Measurements from ENCODE around the gene MACROD1.

The MACROD1 gene

DNA sequence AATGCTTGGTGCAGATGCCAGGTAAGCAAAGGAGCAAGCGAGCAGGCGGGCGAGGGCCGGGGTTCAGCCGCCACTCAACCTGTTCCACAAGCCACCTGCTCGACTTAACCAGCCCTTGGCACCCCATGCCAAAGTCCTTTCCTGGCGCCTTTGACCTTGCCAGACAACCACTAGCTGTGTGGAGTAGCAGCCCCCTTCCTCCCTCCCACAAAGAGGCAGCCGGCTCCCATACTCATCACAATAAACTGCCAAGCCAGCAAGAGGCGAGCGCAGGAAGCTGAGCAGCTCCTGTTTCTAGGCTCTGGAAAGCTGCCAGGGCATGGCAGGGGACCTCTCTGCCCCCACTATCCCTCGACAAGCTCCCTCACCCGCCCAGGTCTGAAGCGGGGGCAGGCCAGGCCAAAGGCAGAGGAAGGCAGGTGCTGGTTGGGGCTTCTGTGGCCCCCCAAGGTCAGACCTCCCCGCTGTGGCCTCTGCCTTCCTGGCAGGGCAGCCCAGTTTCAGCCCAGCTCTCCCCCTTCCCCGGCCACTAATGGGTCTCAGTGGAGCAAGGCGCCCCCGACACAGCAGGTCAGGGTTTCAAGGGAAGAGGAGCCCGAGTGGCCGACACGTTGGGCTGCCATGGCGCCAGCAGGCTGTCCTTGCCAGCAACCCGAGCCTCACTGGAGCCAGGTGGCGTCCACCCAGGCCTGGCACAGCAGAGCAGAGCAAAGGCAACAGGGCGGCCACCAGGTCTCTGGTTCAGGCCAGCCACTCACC is 15.3 kb downstream of the MACROD1 start:
- DNase-seq (ENCODE audit: low read depth) = no peak

DNA sequence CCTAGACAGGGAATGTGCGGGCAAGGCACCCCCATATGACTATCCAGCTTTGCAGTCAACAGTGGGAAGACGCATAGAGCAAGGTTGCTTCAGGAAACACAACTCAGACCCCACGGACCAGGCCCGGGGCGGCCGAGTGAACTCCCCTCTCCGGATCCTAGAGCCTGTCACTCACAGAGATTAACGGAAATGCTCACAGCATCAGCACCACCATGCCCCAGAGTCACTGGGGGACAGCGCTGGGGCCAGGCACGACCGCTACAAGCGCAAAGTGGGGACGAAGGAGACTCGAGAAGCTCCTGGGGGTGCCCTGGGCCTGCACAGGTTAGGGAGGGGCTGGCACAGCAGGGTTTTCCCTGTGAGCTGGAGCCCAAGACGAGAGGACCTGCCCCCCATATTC is 15.9 kb downstream of the MACROD1 start:
- DNase-seq (ENCODE audit: low read depth) = no peak

DNA sequence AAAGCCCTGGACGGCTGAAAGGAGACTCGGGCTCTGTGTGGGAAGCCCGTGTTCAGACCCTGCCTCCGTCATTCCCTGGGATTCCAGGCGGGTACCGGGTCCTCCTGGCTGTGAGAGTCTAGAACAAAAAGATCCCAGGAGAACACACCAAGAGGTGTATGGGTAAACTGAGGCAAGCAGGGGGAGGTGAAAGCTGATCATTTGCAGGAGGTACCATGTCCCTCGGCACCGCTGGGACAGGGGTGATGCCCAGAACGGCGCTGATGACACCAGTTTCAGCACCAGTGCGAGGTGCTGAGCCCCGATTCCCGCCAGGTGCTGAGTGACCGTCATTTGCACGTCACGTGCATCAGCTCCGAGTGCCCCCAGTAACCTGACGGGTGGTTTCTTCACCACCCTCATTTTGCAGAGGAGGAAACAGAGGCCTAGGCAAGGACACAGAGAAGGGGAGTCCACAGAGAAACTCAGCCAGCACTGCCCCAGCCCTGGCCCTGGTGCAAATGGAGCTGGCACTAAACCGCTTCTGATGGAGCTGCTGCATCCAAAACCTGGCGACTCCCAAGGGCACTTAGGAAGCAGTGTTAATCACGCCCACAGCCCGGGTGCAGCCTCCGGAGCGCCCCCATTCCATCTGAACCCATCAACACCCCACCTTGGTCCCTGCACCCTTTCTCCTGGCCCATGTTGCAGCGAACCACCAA is 16.8 kb downstream of the MACROD1 start:
- no peak for DNase-seq (ENCODE audit: low read depth)

DNA sequence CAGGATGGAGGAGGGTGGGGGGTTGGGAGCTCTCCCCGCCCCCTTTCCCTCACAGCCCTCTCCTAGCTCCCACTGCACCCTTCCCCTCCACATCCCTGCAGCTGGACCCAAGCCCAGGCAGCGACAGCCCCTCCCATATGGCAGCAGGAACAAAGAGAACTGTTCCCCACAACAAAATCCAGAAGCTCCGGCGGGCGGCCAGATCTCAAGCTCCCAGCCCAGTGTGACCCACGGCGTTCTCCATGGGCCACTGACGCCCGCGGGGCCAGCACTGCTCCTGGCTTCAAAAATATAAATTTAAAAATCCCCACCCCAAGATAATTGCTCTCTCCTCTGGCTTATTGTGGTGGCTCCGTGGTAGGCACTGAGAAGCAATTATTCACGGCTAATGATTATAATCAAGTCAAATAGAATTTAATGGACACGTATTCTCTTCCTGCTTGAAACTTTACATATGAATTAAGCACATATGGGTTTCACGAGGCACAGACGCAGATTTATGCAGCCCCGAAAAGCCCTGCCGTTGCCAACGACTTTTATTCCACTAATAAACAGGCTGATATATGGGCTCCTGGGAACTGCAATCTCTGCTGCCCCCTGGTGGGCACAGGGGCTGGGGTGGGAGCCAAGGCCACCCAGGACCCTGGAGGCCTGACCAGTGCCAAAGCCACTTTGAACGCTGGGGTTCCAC is 17.5 kb downstream of the MACROD1 start:
- peak; percentile 49 for DNase-seq (ENCODE audit: low read depth)

DNA sequence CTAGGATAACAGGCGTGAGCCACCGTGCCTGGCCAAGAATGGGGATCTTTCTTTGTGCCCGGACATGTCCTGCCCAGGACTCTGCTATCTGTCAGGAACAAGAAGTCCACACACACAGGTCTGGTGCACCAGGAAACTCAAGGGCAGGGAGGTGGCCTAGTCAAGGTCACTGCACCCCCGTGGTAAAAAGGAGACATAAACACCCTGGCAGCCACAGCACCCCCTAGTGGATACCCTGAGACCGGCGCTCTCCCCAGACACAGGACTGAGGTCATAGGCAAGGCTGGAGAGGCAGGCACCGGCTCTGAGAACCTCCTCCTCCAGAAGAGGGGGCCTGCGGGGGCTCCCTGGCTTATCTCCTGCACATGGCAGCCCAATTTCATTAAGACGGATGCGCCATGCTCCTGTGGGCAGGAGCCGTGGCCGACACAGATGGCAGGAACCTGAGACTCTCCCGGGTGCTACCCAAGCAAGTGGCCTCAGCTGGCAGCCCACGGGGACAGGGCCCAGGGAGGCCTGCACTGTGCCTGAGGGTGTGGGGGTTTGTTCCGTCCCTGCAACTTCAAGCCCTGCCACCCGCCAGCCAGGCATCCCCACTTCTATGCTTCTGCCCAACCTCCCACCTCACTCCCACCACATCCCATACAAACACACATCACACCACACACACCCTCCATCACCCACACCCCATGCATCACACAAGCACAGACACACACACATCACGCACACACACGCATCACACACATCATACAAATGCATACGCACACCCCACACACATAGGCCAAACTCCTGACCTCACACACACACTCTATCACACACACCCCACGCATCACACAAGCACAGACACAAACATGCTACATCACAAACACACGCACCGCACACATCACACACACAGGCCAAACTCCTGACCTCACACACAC is 19.6 kb downstream of the MACROD1 start:
- DNase-seq (ENCODE audit: low read depth) = no peak

DNA sequence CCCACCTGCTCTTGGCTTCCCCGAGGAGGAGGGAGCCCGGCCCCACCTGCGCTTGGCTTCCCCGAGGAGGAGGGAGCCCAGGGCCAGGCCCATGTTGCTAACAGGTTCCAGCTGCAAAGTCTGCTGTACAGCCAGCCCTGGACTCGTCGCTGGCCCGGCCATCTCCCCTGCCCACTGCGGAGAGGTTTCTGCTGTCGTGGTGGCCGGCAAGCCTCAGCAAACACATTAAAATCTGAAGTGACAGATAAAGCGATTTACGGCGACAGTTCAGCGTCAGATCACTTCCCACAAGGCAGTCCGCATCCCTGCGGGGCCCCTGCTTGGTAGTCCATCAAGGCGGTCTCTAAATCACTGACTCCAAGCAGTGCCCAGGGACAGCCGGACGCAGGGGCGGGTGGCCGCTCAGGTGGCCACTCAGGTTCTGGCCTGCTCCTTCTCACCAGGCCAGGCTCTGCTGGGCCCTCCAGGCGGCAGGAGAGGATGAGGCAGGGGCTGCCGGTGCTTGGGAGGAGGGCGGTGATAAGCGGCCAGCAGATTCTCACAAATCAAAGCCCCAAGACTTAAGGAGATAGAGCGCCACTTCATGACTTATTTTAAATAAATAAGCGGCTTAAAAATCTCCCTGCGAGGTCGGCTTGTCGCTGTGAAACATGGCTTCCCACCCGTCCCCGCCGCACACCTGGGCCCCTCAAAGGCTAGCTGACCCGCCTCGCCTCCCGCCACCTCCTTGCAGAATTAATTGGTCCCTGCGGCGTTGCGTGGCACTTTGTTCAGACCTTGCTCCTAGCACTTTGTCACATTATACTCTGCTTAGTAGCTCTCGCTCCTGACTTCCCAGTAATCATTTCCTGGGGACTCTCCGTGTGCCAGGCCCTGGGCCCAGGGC is 21.1 kb downstream of the MACROD1 start:
- DNase-seq (ENCODE audit: low read depth) = no peak

DNA sequence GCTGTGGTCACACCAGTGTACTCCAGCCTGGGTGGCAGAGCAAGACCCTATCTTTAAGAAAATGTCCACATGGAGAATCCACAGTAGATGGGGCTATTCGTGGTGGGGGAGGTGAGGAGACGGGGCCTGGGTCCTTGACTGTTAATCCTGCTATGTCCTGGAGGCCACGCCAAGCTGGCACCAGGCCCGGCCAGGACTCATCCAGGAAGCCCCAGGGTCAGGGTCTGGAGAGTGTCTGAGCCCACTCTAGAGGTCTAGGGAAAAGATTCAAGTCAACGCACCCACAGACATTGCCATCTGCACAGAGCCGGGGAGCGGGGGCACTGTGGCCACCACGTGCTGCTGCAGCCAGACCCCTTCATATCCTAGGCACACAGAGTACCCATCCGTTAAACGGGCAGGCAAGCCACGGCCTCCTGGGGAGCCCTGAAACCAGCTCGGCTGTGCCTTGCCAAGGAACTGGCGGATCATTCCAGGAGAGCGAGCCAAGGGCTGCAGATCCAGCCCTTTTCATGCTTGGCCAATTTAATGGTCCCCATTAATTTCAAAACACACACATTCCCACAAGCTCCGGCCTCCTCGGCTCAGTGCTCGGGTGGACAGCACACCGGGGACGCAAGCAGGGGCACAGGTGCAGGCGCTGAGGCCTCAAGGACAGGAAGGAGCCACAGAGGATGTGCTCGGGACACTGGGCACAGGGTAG is 24.7 kb downstream of the MACROD1 start:
- DNase-seq (ENCODE audit: low read depth) = no peak

DNA sequence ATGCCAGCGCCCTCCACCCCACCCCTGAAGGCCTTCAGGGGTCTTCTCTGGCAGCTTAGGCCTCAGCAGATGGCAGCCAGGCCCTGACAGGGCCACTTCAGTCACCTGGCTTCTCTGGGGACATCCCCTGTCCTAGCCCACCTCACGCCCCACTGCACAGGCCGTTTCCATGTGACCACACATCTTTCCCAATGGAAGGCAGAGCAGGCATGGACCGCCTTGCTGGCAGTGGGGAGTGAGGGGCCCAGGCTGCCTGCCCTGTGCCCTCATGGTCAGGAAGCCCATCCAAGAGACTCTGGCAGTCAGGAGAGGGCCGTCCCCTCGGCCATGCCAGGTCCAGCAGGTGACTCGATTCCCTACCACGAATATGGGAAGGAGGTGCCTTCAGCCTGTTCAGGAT is 25.8 kb downstream of the MACROD1 start:
- no peak for DNase-seq (ENCODE audit: low read depth)

DNA sequence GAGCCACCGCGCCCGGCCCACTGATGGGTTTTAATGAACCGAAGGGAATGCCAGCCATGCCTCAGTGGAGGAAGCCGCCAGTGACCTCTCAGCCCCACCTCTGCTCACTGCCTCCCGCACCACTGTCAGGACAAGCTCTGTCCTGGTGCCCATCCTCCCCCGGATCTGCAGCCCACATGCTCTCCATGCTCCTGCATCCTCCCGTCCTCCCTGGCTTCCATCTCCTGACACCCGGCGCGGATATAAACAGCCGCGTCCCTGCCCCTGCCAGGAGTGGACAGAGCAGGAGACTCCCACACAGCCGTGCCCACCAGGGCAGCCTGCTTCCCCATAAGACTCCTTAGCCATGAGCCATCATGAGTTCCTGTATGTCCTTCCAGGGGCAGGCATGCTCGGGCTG is 26.9 kb downstream of the MACROD1 start:
- DNase-seq (ENCODE audit: low read depth) = no peak

DNA sequence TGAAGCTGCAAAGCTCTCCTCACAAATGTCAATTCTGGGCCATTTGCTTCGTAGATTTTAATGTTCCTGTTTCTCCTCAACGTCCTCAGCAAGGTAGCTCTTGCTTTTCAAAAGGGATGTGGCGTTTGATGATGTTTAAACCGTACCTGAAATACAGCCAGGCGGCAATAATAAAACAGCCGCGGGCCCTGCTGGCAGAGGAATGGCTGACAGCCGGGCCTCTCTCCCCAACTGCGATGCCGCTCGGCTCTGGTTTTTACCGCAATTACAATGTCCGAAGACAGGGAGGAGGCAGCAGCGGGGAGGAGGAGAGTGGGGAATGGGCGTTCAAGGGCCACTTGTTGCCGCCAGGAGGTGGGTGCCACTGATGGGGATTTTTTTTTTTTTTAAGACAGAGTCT is 27.5 kb downstream of the MACROD1 start:
- no peak for DNase-seq (ENCODE audit: low read depth)

DNA sequence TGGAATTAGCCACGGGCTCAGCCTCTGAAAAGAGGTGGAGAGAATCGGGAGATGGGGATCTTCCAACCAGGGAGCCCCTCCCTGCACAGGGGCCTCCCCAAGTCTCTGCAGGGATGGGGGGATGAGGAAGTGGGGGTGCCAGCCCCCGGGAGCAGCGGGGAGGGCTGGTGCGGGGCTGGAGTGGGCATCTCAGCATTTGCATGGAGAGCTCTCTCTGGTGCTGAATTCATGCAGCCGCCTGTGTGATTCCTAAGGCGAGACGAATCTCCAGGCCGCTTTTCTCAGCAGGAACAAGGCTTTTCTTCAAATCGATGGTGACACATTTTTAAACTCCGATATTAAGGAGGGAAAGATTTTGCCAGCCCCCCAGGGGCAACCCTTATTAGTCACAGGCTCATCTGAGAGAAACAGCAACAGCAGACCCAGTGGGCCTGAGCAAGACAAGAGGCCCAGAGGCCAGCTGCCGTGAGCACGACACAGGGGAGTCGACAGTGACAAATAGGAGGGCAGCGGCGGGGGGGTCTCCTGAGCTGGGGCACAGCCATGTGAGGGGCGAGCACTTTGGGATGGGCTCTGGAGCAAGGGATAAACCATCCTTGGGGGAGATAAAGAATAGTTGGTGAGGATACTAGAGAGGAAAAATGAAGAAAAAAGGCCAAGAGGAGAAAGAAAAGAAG is 29.0 kb downstream of the MACROD1 start:
- no peak for DNase-seq (ENCODE audit: low read depth)

DNA sequence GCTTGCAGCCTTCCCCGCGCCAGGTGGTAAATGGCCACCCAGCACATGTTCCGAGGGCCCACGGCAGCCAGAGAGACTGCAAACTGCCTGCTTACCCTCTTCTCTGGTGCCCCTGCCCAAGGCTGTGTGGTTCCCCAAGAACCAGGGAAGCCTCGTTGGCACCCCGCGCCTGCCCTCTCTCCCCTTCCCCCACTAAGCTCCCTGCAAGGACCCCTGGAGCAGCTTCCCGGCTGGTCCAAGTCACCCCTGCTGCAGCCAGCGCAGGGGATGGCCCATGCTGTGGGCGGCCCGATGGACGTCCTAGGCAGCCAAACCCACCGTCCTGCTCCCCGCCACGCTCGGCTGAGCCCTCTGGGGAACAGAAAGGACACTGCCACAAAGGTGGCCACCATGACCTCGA is 30.2 kb downstream of the MACROD1 start:
- no peak for DNase-seq (ENCODE audit: low read depth)

DNA sequence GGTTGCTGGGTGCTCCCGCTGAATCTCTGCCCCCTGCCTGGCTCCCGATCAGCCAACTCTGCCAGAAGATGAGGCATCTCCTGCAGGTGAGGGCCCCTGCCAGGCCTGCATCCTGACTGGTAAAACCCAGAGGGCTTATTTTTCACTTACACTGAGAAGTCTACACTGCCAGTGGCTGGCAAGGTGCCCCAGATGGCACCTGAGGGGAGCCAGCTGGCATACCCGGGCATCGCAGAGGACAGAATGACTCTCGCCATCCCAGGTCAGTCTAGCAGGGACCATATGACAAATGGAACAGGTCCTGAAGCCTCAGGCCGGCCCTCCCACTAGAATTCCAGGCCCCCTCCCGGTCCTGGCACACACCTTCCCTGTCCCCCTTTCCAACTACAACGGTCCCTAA is 30.9 kb downstream of the MACROD1 start:
- no peak for DNase-seq (ENCODE audit: low read depth)

DNA sequence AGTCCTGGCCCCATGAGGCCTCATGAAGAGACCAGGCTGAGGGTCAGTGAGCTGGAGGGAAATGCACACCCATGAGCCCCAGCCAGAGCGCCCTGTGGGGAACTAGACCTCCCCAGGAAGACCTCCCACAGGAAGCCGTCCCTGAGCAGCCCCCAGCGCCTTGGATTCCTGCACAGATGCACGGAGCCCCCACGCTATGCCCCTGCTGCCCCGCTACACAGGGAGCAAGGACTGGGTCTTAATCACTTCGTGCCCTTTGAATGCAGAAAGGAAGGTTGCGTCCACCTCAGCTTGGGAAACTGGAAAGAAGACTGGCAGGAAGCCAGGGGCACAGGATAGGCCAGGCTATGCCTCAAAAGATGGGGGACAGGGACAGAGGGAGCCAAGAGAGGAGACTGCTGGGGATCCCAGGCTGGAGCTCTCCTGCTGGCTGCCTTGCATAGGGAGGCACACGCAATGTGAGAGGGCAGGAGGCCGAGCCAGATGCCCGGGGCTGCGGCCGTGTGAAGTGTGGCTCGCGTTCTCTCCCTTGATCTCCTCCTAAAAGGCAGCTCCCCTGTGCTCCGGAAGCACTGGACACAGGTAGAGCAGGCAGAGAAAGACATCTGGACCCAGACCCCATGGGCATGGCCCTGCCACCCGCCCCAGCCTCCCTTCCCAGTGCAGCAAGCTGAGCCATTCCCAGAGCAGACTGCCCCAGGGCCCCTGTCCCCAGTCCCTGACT is 32.8 kb downstream of the MACROD1 start:
- no peak for DNase-seq (ENCODE audit: low read depth)

DNA sequence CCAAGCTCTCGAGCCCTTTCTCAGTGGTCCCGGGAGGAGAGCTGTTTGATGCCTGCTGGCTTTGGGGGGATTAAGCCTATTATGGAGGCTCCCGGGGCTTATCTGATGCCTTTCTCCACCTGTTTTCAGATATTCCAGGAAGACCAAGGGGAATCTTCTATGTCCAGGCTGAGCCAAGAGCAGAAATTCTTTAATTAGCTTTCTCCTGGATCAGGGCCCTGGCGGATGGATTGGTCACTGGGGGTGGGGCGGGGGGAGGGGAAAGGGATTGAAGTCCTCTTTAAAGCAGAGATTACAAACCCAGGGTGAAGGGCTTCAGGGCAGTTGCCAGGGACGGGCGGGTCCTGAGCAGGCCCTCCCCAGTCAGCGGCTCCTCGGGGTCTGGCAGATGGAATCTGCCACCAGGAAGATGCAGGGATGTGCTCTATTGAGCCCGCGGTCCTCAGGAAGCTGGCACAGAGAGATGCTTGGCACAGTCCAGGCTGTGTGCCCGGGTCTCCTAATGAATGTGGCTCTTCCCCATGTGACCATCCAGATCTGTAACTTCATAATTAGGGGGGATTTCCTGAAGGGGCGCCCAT is 33.6 kb downstream of the MACROD1 start:
- DNase-seq (ENCODE audit: low read depth) = no peak

DNA sequence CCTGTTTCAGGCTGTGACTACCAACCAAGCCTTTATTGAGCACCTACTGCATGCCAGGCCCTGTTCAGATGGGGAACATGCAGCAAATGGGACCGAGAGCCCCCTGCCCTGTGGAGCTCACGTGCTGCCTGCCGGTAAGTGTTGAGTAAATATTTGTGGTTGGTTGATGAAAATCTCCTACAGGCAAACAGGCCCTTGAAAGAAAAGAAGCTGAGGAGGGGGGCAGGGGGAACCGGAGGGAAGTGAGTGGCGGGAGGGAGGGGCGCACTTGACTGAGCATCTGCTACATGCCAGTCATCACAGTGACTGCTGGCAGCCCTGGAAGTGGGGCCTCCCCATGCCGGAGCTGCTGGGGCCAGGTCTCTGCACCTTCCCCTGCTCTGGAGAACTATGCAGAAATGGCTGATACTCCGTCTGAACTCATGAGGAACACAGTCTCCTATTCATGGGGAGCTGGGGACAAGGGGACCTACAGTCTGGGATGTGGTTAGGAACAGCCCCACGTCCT is 34.2 kb downstream of the MACROD1 start:
- no peak for DNase-seq (ENCODE audit: low read depth)

DNA sequence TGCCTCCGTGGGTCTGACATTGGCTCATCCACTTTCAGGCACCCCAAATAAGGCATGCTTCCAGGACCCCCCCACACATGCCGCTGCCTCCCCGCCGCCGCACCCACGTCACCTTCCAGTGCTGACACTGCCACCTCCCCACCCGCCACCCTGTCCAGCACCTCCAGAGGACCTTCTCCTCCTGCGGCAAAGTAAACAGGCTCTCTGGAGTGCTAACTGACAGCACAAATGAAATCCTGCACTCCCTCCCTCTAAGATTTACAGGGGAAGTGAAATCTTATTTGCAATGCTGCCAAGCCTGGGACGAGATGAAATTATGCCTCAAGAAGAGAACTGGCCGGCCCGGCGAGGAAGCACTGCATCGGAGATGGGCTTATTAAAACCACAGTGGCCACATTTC is 35.3 kb downstream of the MACROD1 start:
- no peak for DNase-seq (ENCODE audit: low read depth)

DNA sequence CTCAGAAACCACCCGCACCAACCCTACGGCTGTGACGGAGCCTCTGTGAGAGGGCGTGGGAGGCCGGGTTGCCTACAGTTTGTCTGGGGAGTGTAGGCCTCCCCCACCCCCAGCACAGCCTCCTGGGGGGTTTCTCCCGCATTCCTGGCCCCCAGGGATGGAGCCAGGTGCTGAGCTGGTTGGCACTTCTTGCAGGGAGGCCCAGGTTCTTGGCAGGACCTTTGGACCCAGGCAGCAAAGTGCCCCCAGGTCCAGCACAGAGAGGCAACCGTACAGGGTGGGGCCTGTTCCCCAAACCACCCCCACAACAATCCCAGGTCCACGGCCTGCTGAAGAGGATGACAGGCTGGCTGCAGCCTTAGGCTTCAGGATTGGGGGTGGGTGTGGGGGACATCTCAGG is 36.5 kb downstream of the MACROD1 start:
- DNase-seq (ENCODE audit: low read depth) = no peak

All from GM04504 (cell line).